CD14-positive monocyte (primary cell): ENCODE results near the gene USE1. TPM values are rescaled to one million over a fixed set of nuclear protein-coding genes. Genes with fewer than 3 reads are reported as not detected.

Source experiments
- DNase-seq, 3 donors: peaks; one replicate each; pipeline ENCODE4 v3.0.0-alpha.2; 2011 to 2022
- H2AFZ ChIP-seq: 2 replicates; pipeline ENCODE4 v1.6.0; 2012; ENCODE audit warnings: mild to moderate bottlenecking, low read depth, low read length, inconsistent platforms; ENCODE audit not compliant: insufficient read depth, poor library complexity, severe bottlenecking
- H3K27ac ChIP-seq, 2 donors: 1 replicate in 1 of 2; 2 replicates in 1 of 2; pipeline ENCODE4 v1.5.1; 2012 to 2013; ENCODE audit warnings: low read length in 2 of 2, control low read depth in 1 of 2, inconsistent platforms in 1 of 2, low read depth in 1 of 2, mild to moderate bottlenecking in 1 of 2
- H3K27me3 ChIP-seq, 2 donors: one replicate each; pipeline versions ENCODE4 v1.6.0 to v1.6.1; 2011 to 2013; ENCODE audit warnings: low read length in 2 of 2; ENCODE audit not compliant: control insufficient read depth in 2 of 2, insufficient read depth in 2 of 2
- H3K36me3 ChIP-seq, 2 donors: replicated peaks in 1 of 2; 1 replicate in 1 of 2; 2 replicates in 1 of 2; pipeline versions ENCODE4 v1.5.1 to v1.6.1; 2012 to 2013; ENCODE audit warnings: low read length in 2 of 2, control low read depth in 1 of 2, inconsistent platforms in 1 of 2, mild to moderate bottlenecking in 1 of 2; ENCODE audit not compliant: insufficient read depth in 2 of 2, control insufficient read depth in 1 of 2
- H3K4me1 ChIP-seq, 2 donors: 1 replicate in 1 of 2; 2 replicates in 1 of 2; pipeline versions ENCODE4 v1.5.1 to v1.6.1; 2012 to 2013; ENCODE audit warnings: low read length in 2 of 2, control low read depth in 1 of 2, inconsistent platforms in 1 of 2, mild to moderate bottlenecking in 1 of 2, moderate library complexity in 1 of 2; ENCODE audit not compliant: insufficient read depth in 2 of 2, control insufficient read depth in 1 of 2
- H3K4me2 ChIP-seq: replicated peaks from 2 replicates; pipeline ENCODE3; 2012; ENCODE audit warnings: low read length, moderate library complexity, mild to moderate bottlenecking; ENCODE audit not compliant: poor library complexity, severe bottlenecking; ENCODE audit errors: extremely low read depth
- H3K4me3 ChIP-seq, 3 experiments: fragments of 200-600 bp in 1 of 3; sonication (generic) in 1 of 3; replicated peaks in 1 of 3; 1 replicate in 2 of 3; 2 replicates in 1 of 3; pipeline ENCODE4 v1.5.1; 2011 to 2013; ENCODE audit warnings: low read length in 3 of 3, mild to moderate bottlenecking in 3 of 3, control low read depth in 2 of 3, low read depth in 2 of 3, inconsistent platforms in 1 of 3, moderate library complexity in 1 of 3
- H3K79me2 ChIP-seq: 2 replicates; pipeline ENCODE4 v1.6.0; 2012; ENCODE audit warnings: mild to moderate bottlenecking, control low read depth, inconsistent platforms, low read length, moderate library complexity; ENCODE audit not compliant: insufficient read depth
- H3K9ac ChIP-seq: 2 replicates; pipeline ENCODE4 v1.6.0; 2017; ENCODE audit warnings: low read length, mild to moderate bottlenecking; ENCODE audit not compliant: insufficient read depth, poor library complexity, severe bottlenecking
- H3K9me3 ChIP-seq, 2 donors: replicated peaks in 1 of 2; 1 replicate in 1 of 2; 2 replicates in 1 of 2; pipeline versions ENCODE4 v1.5.1 to v1.6.1; 2012 to 2013; ENCODE audit warnings: low read length in 2 of 2, control low read depth in 1 of 2; ENCODE audit not compliant: control insufficient read depth in 1 of 2, insufficient read depth in 1 of 2
- H4K20me1 ChIP-seq: 2 replicates; pipeline ENCODE4 v1.6.0; 2012; ENCODE audit warnings: mild to moderate bottlenecking, low read length, control low read depth, moderate library complexity; ENCODE audit not compliant: insufficient read depth
- H3K27ac Mint-ChIP-seq, 7 donors: one replicate each; pipeline ENCODE4 v1.8.0; 2020; ENCODE audit warnings: mild to moderate bottlenecking in 7 of 7, mixed read lengths in 7 of 7, moderate library complexity in 6 of 7, inconsistent platforms in 2 of 7
- H3K27me3 Mint-ChIP-seq, 3 donors: one replicate each; pipeline ENCODE4 v1.8.0; 2021 to 2022; ENCODE audit warnings: low read depth in 3 of 3, mild to moderate bottlenecking in 3 of 3, mixed read lengths in 3 of 3, moderate library complexity in 3 of 3, inconsistent platforms in 1 of 3
- H3K36me3 Mint-ChIP-seq, 2 donors: one replicate each; pipeline ENCODE4 v1.8.0; 2020; ENCODE audit warnings: mixed read lengths in 2 of 2, inconsistent platforms in 1 of 2, mild to moderate bottlenecking in 1 of 2
- H3K4me1 Mint-ChIP-seq: one replicate; pipeline ENCODE4 v1.8.0; 2020; ENCODE audit warnings: mild to moderate bottlenecking, mixed read lengths
- H3K4me3 Mint-ChIP-seq, 2 donors: one replicate each; pipeline ENCODE4 v1.8.0; 2020; ENCODE audit warnings: mild to moderate bottlenecking in 2 of 2, mixed read lengths in 2 of 2, moderate library complexity in 1 of 2
- H3K9me3 Mint-ChIP-seq, 7 donors: one replicate each; pipeline ENCODE4 v1.8.0; 2020 to 2022; ENCODE audit warnings: mixed read lengths in 7 of 7, mild to moderate bottlenecking in 6 of 7, moderate library complexity in 6 of 7, inconsistent platforms in 2 of 7
- CTCF ChIP-seq: fragments of 200-600 bp; IDR thresholded peaks from one replicate; pipeline ENCODE4 v1.8.0; 2022; ENCODE audit warnings: antibody characterized with exemption, mild to moderate bottlenecking
- WGBS: methylation state at CpG from one replicate; pipeline ENCODE4 v1.1.5; 2013; ENCODE audit warnings: missing lambda C conversion rate; ENCODE audit not compliant: insufficient coverage; 5-methylcytosine and 5-hydroxymethylcytosine counted together
- intact Hi-C, 2 donors: fragments of 100-400 bp; cut with micrococcal nuclease; formaldehyde crosslinking; loops; one replicate each; pipeline versions ENCODE4 v1.15.0 to v1.15.1; 2023
- polyA plus RNA-seq, 3 donors: library from polyadenylated mRNA; depleted of rRNA in 1 of 3; unstranded in 2 of 3; stranded (reverse) in 1 of 3; fragments of 300-500 nt in 2 of 3; fragments of >200 nt in 1 of 3; fragmentation: Illumina TruSeq in 2 of 3; gene quantifications; 1 replicate in 2 of 3; 2 replicates in 1 of 3; pipeline ENCODE4 v1.2.3, GENCODE V29; 2012 to 2021

Gene USE1
- polyA plus RNA-seq, 3 donors = 26.5 to 39.8 (median 29.7) TPM

- no peak for TF ChIP-seq CTCF
- peaks cover 0 to 7% of the 10 kb centered on the region in 2 donors for H3K27me3 ChIP-seq
- peaks cover 6% of the 10 kb centered on the region for H3K79me2 ChIP-seq
- peak overlapping the region; percentile 46 for H3K9ac ChIP-seq
- Mint-ChIP-seq H3K27me3 (peaks cover 11 to 20% (median 18%) of the 10 kb centered on the region in 3 donors), H3K4me3 (peak overlapping the region; percentile 76 to 82), H3K9me3 (peaks cover 0 to 6% (median 3%) of the 10 kb centered on the region in 7 donors), H3K36me3 (peaks cover 0 to 2% of the 10 kb centered on the region in 2 donors), H3K4me1 (peaks cover 26% of the 10 kb centered on the region), H3K27ac (peak overlapping the region in 2 of 7 donors; percentile 6 to 78)
- no peaks in the 10 kb centered on the region for H3K9me3 ChIP-seq
- DNase-seq = no peak
- peaks cover 20 to 32% of the 10 kb centered on the region in 2 donors for H3K4me1 ChIP-seq
- H2AFZ ChIP-seq = peak overlapping the region; percentile 68
- intact Hi-C loops = no loop called here
- peak overlapping the region; percentile 85 for H3K4me2 ChIP-seq
- H3K36me3 ChIP-seq = no peaks in the 10 kb centered on the region
- WGBS = 69% methylated on average over 39 of the region's 52 CpGs
- peaks cover 31% of the 10 kb centered on the region for H4K20me1 ChIP-seq
- peak overlapping the region in 2 of 3 experiments; percentile 35 to 76 for H3K4me3 ChIP-seq
- H3K27ac ChIP-seq = no peak overlapping the region
Measured at GRCh38 chr19:17243830-17244617, 28.9 kb downstream of the USE1 start.

- peaks cover 6% of the 10 kb centered on the region for H3K79me2 ChIP-seq
- H3K4me3 Mint-ChIP-seq = peak overlapping the region; percentile 76 to 82
- H3K9me3 Mint-ChIP-seq = peaks cover 0 to 6% (median 3%) of the 10 kb centered on the region in 7 donors
- peak overlapping the region; percentile 85 for H3K4me2 ChIP-seq
- no peak overlapping the region for H3K27ac ChIP-seq
- TF ChIP-seq CTCF = no peak
- H3K27me3 Mint-ChIP-seq = peaks cover 11 to 21% (median 19%) of the 10 kb centered on the region in 3 donors
- peak overlapping the region; percentile 46 for H3K9ac ChIP-seq
- peaks cover 26% of the 10 kb centered on the region for H3K4me1 Mint-ChIP-seq
- DNase-seq = no peak
- H3K9me3 ChIP-seq = no peaks in the 10 kb centered on the region
- intact Hi-C loops = no loop called here
- peaks cover 20 to 32% of the 10 kb centered on the region in 2 donors for H3K4me1 ChIP-seq
- H3K4me3 ChIP-seq = peak overlapping the region; percentile 16 to 76 (median 35)
- no peaks in the 10 kb centered on the region for H3K36me3 ChIP-seq
- peak overlapping the region in 2 of 7 donors; percentile 6 to 78 for H3K27ac Mint-ChIP-seq
- H4K20me1 ChIP-seq = peaks cover 31% of the 10 kb centered on the region
- H3K27me3 ChIP-seq = peaks cover 0 to 7% of the 10 kb centered on the region in 2 donors
- 3% methylated on average over 99 of the region's 100 CpGs for WGBS
- H2AFZ ChIP-seq = peak overlapping the region; percentile 68
- H3K36me3 Mint-ChIP-seq = peaks cover 0 to 2% of the 10 kb centered on the region in 2 donors
Measured at GRCh38 chr19:17244618-17245534, 29.7 kb downstream of the USE1 start.
